OCI-LY7 (cell line): ENCODE data around the gene ERC1. TPM values are rescaled to one million over a fixed set of nuclear protein-coding genes. Genes with fewer than 3 reads are reported as not detected.
A peak's percentile ranks its signal among the peaks of the same experiment; 100 is the strongest.

Experiments
- BruUV-seq: library from RNA; stranded (reverse); fragments of 400-500 nt; replicated peaks from 2 replicates; lab custom pipeline; 2021; lab: Mats Ljungman, UMichigan
- CTCF ChIA-PET: fragments of 300-600 bp; sonication (Branson Sonifier 250); formaldehyde crosslinking; loops from one replicate; lab custom pipeline; 2022; ENCODE audit warnings: antibody characterized with exemption; ENCODE audit not compliant: unreplicated experiment; lab: Charles Lee
- POLR2A ChIA-PET: fragments of 300-600 bp; sonication (Branson Sonifier 250); formaldehyde crosslinking; loops from one replicate; lab custom pipeline; 2022; ENCODE audit warnings: antibody characterized with exemption; lab: Charles Lee
- DNase-seq: peaks from one replicate; pipeline ENCODE4 v3.0.0-alpha.2; 2015; ENCODE audit warnings: low spot score
- H2AFZ ChIP-seq: fragments of 200-600 bp; sonication (generic), shearing (Covaris generic); 2 replicates; pipeline ENCODE4 v1.6.1; 2014; ENCODE audit warnings: mild to moderate bottlenecking, antibody characterized with exemption, low read length, moderate library complexity
- H3K27ac ChIP-seq: fragments of 200-600 bp; sonication (generic); 2 replicates; pipeline ENCODE4 v1.5.1; 2014; ENCODE audit warnings: mixed run types, low read depth, mild to moderate bottlenecking, moderate library complexity, low read length, inconsistent platforms; ENCODE audit not compliant: poor library complexity, severe bottlenecking
- H3K36me3 ChIP-seq: fragments of 200-600 bp; sonication (generic); 2 replicates; pipeline ENCODE4 v1.6.1; 2014; ENCODE audit warnings: mild to moderate bottlenecking, antibody characterized with exemption, low read length, moderate library complexity, mixed read lengths; ENCODE audit not compliant: insufficient read depth
- H3K4me1 ChIP-seq: fragments of 200-600 bp; sonication (generic); 2 replicates; pipeline ENCODE4 v1.5.1; 2014; ENCODE audit warnings: mild to moderate bottlenecking, low read length; ENCODE audit not compliant: insufficient read depth, poor library complexity, severe bottlenecking
- H3K4me2 ChIP-seq: fragments of 200-600 bp; sonication (generic); 2 replicates; pipeline ENCODE4 v1.6.1; 2014; ENCODE audit warnings: mild to moderate bottlenecking, low read length
- H3K4me3 ChIP-seq: fragments of 200-600 bp; sonication (generic); 2 replicates; pipeline ENCODE4 v1.5.1; 2014; ENCODE audit warnings: mild to moderate bottlenecking, low read depth, low read length; ENCODE audit not compliant: poor library complexity, severe bottlenecking
- H3K79me2 ChIP-seq: fragments of 200-600 bp; sonication (generic); 2 replicates; pipeline ENCODE4 v1.6.1; 2016; ENCODE audit warnings: low read depth, mild to moderate bottlenecking, low read length, moderate library complexity, mixed read lengths; ENCODE audit not compliant: insufficient read depth
- H3K9me2 ChIP-seq: fragments of 200-600 bp; sonication (generic); 2 replicates; pipeline ENCODE4 v1.6.1; 2016; ENCODE audit warnings: mild to moderate bottlenecking, low read length, mixed read lengths; ENCODE audit not compliant: insufficient read depth
- H3K9me3 ChIP-seq: fragments of 200-600 bp; sonication (generic); 2 replicates; pipeline ENCODE4 v1.6.1; 2014; ENCODE audit warnings: mild to moderate bottlenecking, mixed run types, low read length, mixed read lengths
- H4K20me1 ChIP-seq: fragments of 200-600 bp; sonication (generic); 2 replicates; pipeline ENCODE4 v1.6.1; 2014; ENCODE audit warnings: mild to moderate bottlenecking, antibody characterized with exemption, low read length, moderate library complexity, mixed read lengths; ENCODE audit not compliant: insufficient read depth
- CTCF ChIP-seq: fragments of 200-600 bp; sonication (generic); conservative IDR thresholded peaks from 2 replicates; pipeline ENCODE4 v1.5.1; 2014; ENCODE audit warnings: mild to moderate bottlenecking, antibody characterized with exemption, low read length, moderate library complexity, mixed read lengths
- EZH2phosphoT487 ChIP-seq: fragments of 200-600 bp; sonication (generic); IDR thresholded peaks from 2 replicates; pipeline ENCODE4 v1.6.1; 2018; ENCODE audit warnings: low read depth, borderline replicate concordance, mild to moderate bottlenecking, mixed run types, antibody characterized with exemption, low read length, moderate library complexity, mixed read lengths
- intact Hi-C: fragments of 100-400 bp; cut with micrococcal nuclease; formaldehyde crosslinking; loops from one replicate; pipeline ENCODE4 v1.10.0; 2022; ENCODE audit not compliant: unreplicated experiment
- total RNA-seq, 2 experiments: library from RNA; depleted of rRNA in 1 of 2; stranded (reverse); fragments of >200 nt in 1 of 2; shearing (Covaris generic) in 1 of 2; gene quantifications; 2 replicates each; pipeline ENCODE4 v1.2.3, GENCODE V29; 2014 to 2022

Gene ERC1
- total RNA-seq, 2 experiments from 2014 or later = 26.9 to 86.9 TPM

- H3K4me1 ChIP-seq = peaks cover 10% of the 10 kb centered on the region
- POLR2A ChIA-PET = interaction anchor here (0.6 to 1.2 kb wide), 2 partner anchors 73 to 120 kb away, joined by 4 to 5 read pairs; no protein-coding TSS in a partner anchor
- H4K20me1 ChIP-seq = no peaks in the 10 kb centered on the region
- H3K79me2 ChIP-seq = no peaks in the 10 kb centered on the region
- no peak overlapping the region for H3K4me3 ChIP-seq
- H2AFZ ChIP-seq = no peak overlapping the region
- H3K9me2 ChIP-seq = no peaks in the 10 kb centered on the region
- peak overlapping the region; percentile 6 for H3K4me2 ChIP-seq
- no peak for DNase-seq
- no peaks in the 10 kb centered on the region for H3K9me3 ChIP-seq
- TF ChIP-seq EZH2phosphoT487 (no peak), CTCF (no peak)
- H3K36me3 ChIP-seq = peaks cover 20% of the 10 kb centered on the region
- CTCF ChIA-PET = no interaction called here
- no TSS peak for BruUV-seq
- H3K27ac ChIP-seq = no peak overlapping the region
- intact Hi-C loops = no loop called here
Measured at GRCh38 chr12:1369938-1370500, 379.0 kb downstream of the ERC1 start.

GRCh38 chr12:1373901-1374735, 383.1 kb downstream of the ERC1 start:
- Histone ChIP-seq H3K27ac (no peak overlapping the region), H3K9me2 (no peaks in the 10 kb centered on the region), H3K4me2 (no peak overlapping the region), H3K9me3 (no peaks in the 10 kb centered on the region), H4K20me1 (no peaks in the 10 kb centered on the region), H3K79me2 (no peaks in the 10 kb centered on the region), H3K4me3 (no peak overlapping the region), H2AFZ (no peak overlapping the region), H3K4me1 (peaks cover 10% of the 10 kb centered on the region), H3K36me3 (peaks cover 27% of the 10 kb centered on the region)
- no peak for DNase-seq
- ChIA-PET POLR2A (interaction anchor here (0.5 to 2.3 kb wide), 2 partner anchors 10 to 175 kb away, joined by 8 to 9 read pairs; no protein-coding TSS in a partner anchor), CTCF (no interaction called here)
- BruUV-seq = no TSS peak
- intact Hi-C loops = no loop called here
- TF ChIP-seq EZH2phosphoT487 (no peak), CTCF (no peak)
